Umbilical cord (tissue), 2 donors: Measurements from ENCODE around the gene ACKR3. TPM values are rescaled to one million over a fixed set of nuclear protein-coding genes. Genes with fewer than 3 reads are reported as not detected.

Source experiments
- DNase-seq: peaks from one replicate; pipeline ENCODE4 v3.0.0-alpha.2; 2015; ENCODE audit warnings: low spot score
- total RNA-seq: library from RNA; depleted of rRNA; stranded (reverse); fragments of >200 nt; gene quantifications from one replicate; pipeline ENCODE4 v1.2.3, GENCODE V29; 2014; ENCODE audit warnings: low replicate concordance; ENCODE audit not compliant: insufficient read depth

Gene ACKR3
- total RNA-seq, 1 donor from 2014 or later: 14.7 TPM

- no peak for DNase-seq
Observed at GRCh38 chr2:236584521-236585384, 15.1 kb downstream of the ACKR3 start.

- no peak for DNase-seq
Observed at GRCh38 chr2:236585966-236586365, 16.3 kb downstream of the ACKR3 start.

- no peak for DNase-seq
Observed at GRCh38 chr2:236587861-236588815, 18.5 kb downstream of the ACKR3 start.

- no peak for DNase-seq
Observed at GRCh38 chr2:236588932-236589592, 19.4 kb downstream of the ACKR3 start.

DNA sequence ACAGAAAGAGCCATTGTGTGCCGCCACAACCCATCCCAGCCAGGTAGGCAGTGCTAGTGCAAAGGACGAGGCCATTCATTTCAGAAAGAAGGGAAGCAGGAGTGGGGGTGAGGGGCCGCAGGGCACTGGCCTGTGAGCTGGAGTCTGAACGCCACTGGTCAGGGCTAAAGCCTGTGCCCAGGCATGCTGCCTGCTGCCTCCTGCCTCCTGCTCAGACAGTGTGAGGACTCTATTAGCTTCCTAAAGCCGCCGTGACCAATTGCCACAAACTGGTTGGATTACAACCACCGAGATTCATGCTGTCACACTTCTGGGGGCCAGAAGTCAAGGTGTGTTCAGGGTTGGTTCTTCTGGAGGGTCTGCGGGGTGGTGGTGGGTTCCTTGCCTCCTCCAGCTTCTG is 21.2 kb downstream of the ACKR3 start:
- DNase-seq: no peak

DNA sequence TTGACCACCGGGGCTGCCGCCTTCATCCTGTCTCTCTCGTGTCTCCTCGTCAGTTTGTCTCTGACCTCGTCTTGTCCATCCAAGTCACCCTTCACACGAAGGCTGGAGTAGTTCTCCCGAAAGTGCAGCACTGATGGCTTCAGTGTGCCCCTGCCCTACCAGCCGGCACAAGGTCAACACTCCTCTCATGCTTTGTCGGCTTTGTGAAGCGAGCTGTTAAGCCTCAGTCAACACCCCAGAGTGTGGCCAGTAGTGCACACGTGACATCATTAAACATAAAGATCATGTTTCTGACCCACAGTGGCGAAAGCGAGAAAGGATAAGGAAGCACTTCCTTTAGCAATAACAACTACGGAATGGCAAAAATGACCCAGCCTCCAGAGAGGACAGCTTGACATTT is 23.2 kb downstream of the ACKR3 start:
- no peak for DNase-seq

- DNase-seq: no peak
Observed at GRCh38 chr2:236593531-236593930, 23.9 kb downstream of the ACKR3 start.

DNA sequence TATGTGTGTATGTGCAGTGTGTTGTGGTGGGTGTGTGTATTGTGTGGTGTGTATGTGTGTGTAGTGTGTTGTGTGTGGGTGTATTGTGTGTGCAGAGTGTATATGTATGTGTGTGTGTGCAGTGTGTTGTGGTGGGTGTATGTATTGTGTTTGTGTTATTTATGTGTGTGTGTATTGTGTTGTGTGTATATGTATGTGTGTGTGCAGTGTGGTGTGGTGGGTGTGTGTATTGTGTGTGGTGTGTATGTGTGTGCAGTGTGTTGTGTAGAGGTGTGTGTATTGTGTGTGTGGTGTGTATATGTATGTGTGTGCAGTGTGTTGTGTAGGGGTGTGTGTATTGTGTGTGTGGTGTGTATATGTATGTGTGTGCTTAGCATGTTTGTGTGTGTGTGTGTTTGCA is 24.3 kb downstream of the ACKR3 start:
- DNase-seq: no peak

DNA sequence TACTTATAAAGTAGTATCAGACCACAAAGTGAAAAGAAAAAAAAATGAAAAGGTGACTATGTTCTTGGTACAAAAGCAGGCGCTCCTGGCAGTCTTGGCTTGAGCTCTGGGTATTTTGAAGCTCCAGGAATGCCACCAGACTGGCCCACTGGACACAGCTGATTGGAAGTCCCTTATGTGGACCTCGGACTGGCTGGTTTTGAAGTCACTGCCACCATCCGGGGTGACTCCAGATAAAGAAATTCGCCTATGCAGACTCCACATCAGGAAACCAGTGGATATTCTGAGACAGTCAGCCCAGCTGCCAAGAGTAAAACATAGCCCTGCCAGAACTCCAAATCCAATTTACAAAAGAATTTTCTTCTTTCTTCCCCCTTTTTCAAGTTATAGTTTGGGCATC is 28.0 kb downstream of the ACKR3 start:
- DNase-seq: no peak

DNA sequence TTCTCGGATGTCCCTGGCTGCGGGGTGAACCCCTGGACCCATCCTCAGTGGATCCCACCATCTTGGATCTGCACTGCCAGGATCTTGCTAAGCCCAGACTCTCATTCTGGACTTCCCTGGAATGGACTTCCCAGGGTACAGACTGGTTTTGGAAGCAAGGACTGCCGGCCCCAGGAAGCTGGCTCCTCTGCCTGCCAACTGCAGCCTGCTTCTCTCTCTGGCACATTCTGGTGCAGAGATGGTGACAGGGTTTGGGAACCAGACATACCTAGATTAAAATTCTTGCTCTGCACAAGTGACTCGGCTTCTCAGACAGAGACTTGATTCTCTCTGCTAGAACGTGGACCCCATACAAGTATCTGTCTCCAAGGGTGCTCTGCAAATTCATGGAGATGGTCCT is 29.4 kb downstream of the ACKR3 start:
- no peak for DNase-seq

GRCh38 chr2:236600158-236600557 is 30.5 kb downstream of the ACKR3 start:
- DNase-seq: no peak

DNA sequence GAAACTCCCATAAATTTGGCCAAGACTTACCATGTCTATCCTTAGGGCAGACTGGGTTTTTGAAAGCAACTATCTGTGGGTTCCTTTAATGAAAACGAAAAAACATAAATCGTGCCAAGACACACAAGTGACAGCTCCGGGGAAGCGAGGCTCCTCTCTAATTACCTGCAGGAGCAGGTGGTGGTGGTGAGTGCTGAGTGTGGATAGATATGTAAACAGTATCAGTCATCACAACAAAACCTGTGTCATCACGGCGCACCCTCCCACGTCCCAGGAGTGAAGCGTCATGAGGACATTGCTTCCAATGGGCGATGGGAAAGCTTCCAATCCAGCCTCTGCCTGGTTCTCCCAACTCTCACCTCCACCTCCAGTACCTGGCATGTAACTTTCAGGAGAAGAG is 31.3 kb downstream of the ACKR3 start:
- DNase-seq: no peak

DNA sequence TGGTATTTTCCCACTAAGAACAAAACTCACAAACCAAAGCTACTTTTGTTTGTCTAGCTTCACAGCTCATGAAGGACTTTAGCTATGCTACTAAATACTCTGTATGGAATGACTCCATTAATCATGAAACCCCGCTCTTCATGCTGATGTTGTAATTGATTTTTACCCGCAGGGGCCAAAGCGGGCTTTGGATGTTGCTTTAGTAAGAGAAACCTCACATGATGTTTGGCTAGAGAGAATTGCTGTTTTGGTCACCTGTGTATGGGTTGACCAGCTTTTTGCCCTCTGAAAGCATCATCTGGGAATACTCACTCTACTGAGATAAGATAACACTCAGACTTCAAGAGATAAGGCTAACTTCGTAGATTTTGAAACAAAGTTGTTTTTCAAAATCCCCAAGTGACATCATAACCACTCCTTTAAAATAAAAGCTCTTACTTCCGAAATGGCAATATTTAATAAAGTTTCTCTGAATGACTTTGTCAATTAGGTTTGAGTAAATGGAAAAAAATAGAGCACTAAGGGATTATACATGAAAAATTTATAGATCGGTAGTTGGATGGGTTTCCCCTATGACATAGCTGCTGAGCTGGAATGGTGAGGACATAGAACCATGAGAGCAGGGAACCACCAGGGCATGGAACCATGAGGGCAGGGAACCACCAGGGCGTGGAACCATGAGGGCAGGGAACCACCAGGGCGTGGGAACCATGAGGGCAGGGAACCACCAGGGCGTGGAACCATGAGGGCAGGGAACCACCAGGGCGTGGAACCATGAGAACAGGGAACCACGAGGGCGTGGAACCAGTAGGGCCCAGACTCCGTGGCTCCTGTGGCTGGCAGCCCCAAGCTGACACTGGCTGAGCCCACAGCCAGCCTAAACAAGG is 31.9 kb downstream of the ACKR3 start:
- no peak for DNase-seq

GRCh38 chr2:236602678-236603077 is 33.1 kb downstream of the ACKR3 start:
- no peak for DNase-seq

DNA sequence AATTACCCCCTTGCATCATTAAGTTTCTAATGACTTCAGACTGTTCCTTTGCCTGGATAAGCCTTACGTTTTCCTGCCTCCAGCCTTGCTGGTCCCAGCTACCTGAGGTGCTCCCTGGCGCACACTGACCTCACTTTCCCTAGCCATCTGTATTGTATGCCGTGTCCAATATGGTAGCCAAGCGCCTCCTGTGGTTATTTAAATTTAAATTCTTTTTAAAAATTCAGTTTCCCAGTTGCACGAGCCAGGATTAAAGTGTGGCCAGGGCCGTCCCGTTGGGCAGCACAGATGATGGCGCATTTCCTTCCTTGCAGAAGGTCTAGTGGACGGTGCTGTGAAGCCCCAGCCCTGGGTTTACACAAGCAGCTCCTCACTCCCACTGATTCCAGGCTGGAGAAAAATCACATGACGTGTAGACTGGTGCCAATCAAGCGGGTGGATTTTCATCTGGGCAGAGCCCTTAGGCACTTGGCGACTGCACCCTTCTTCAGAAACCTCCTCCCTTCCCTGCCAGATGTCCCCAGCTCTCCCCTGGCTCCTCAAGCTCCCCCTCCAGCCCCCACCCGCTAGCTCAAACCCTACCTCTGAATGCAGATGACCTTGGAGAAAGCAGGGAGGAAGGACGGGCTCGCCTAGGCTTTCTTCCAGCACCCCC is 33.9 kb downstream of the ACKR3 start:
- no peak for DNase-seq

GRCh38 chr2:236604575-236605344 is 35.1 kb downstream of the ACKR3 start:
- no peak for DNase-seq

DNA sequence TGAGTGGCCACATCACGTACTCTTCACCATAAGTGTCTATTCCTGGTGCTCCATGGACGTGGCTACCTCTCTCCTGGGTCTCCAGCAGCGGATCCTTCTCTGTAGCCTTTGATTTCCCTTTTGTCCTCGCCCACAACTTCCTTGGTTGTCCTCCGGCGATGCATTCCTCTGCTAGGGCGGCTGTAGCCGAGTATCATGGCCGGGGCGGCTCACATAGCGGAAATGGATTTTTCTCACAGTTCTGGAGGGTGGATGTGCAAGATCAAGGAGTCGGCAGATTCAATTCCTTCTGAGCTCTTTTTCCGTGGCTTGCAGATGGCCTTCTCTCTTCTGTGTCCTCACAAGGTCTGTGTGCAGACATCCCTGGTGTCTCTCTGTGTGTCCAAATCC is 35.7 kb downstream of the ACKR3 start:
- DNase-seq: no peak

GRCh38 chr2:236606023-236606422 is 36.4 kb downstream of the ACKR3 start:
- DNase-seq: no peak

DNA sequence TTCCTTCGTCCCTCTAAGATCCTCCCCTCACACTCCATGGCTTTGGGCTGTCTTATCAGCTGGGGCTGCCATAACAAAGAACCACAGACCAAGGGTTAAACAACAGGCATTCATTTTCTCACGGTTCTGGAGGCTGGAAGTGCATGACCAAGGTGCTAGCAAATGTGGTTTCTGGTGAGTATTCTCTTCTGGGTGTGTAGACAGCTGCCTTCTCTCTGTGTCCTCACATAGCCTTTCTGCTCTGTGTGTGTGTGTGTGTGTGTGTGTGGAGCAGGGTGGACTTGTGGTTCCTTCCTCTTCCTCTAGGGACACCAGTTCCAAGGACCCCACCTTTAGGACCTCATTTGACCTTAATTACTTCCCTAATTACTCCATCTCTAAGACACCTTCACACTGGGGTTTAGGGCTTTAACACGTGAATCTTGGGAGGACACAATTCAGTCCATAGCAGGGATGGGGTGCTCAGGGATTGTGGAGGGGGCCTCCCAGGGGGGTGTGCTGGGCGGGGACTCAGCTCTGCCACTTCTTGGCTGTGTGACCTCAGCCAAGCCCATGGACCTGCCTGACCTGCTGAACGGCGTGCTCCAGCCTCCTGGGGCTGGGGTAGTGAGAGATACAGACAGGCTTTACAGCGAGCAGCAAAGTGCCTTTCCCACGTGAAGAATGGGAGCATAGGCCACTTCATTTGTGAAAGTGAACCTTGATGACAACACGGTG is 38.0 kb downstream of the ACKR3 start:
- DNase-seq: no peak
